ENCODE data around the gene PNPLA6. TPM values are rescaled to one million over a fixed set of nuclear protein-coding genes. Genes with fewer than 3 reads are reported as not detected.
A peak's percentile ranks its signal among the peaks of the same experiment; 100 is the strongest.

The PNPLA6 gene
- total and polyA plus RNA-seq, 2 of the 4 experiments (the other 2 are of a cell fraction) = 17.9 to 52.7 TPM

GRCh38 chr19:7605490-7606222 is 70.1 kb downstream of the PNPLA6 start:
- Histone ChIP-seq H3K27me3 (ENCODE audit: control insufficient read depth, insufficient read depth, low read length) (peaks cover 4% of the 10 kb centered on the region; the same call in 1 of the 2 replicates), H3K23ac (ENCODE audit: low read depth, low read length) (no peak overlapping the region), H3K9ac (ENCODE audit: low read depth, low read length) (no peak overlapping the region), H3K56ac (ENCODE audit: extremely low read depth, insufficient read depth, low read length) (no peak overlapping the region), H3K27ac (ENCODE audit: insufficient read depth, low read length) (no peak overlapping the region), H4K5ac (ENCODE audit: low read depth, low read length) (no peak overlapping the region), H2BK15ac (ENCODE audit: low read depth, low read length) (no peak overlapping the region), H2AK9ac (replicated peaks; ENCODE audit: low read depth, low read length, poor library complexity) (no peak overlapping the region), H2BK5ac (ENCODE audit: low read depth, low read length, poor library complexity, severe bottlenecking) (no peak overlapping the region), H3K14ac (replicated peaks; ENCODE audit: low read depth, low read length) (no peak overlapping the region), H4K91ac (ENCODE audit: insufficient read depth, low read depth, low read length) (no peak overlapping the region), H2BK20ac (ENCODE audit: low read depth, low read length) (no peak overlapping the region), H2AK5ac (ENCODE audit: low read depth, low read length) (no peak overlapping the region), H3K4me2 (ENCODE audit: low read depth, low read length) (no peak overlapping the region), H3K9me3 (ENCODE audit: control insufficient read depth, insufficient read depth, low read length) (no peaks in the 10 kb centered on the region), H3K4me1 (ENCODE audit: control insufficient read depth, insufficient read depth, low read length) (no peaks in the 10 kb centered on the region), H4K8ac (ENCODE audit: low read depth in 2 of 2, low read length in 2 of 2) (no peak overlapping the region), H2AFZ (replicated peaks; ENCODE audit: low read length, poor library complexity) (peak overlapping the region; percentile 18), H3K9me1 (ENCODE audit: insufficient read depth, low read length) (no peaks in the 10 kb centered on the region), H3K4me3 (ENCODE audit: insufficient read depth, low read depth, low read length) (no peak overlapping the region), H3K79me1 (ENCODE audit: low read depth in 1 of 2, low read length in 2 of 2) (no peaks in the 10 kb centered on the region), H4K20me1 (ENCODE audit: insufficient read depth, low read length) (no peaks in the 10 kb centered on the region), H3K36me3 (ENCODE audit: control insufficient read depth, insufficient read depth, low read length) (no peaks in the 10 kb centered on the region), H2BK120ac (ENCODE audit: low read depth, low read length) (no peak overlapping the region), H3K4ac (ENCODE audit: low read depth, low read length) (no peak overlapping the region), H3K18ac (ENCODE audit: low read depth, low read length) (no peak overlapping the region)
- dilution Hi-C loops (cut with HindIII; ENCODE audit: low sequenced_read_pairs, unreplicated experiment) = no loop called here
- in situ Hi-C loops (cut with MboI; ENCODE audit: low sequenced_read_pairs) = no loop called here
- no peak for DNase-seq
- BruUV-seq (replicated peaks) = no TSS peak
- WGBS, 2 experiments (ENCODE audit: extremely low coverage in 2 of 2, insufficient read length in 1 of 2) = 65% methylated on average over 6 of the region's 14 CpGs; no CpG with 5 or more reads in 1 of the 2 experiments
- CTCF ChIA-PET = no interaction called here
- TF ChIP-seq FOS (IDR thresholded peaks at IDR 0.05; ENCODE audit: low read depth, low read length) (no peak), CHD1 (IDR thresholded peaks at IDR 0.05; ENCODE audit: low read depth, low read length) (no peak), BHLHE40 (IDR thresholded peaks at IDR 0.05; ENCODE audit: low read depth, low read length) (no peak), MAZ (IDR thresholded peaks at IDR 0.05; ENCODE audit: borderline replicate concordance, low read depth, low read length) (no peak), RAD21 (IDR thresholded peaks at IDR 0.05; ENCODE audit: low read length) (no peak), RCOR1 (IDR thresholded peaks at IDR 0.05; ENCODE audit: insufficient replicate concordance, low read length) (no peak), POLR2A (IDR thresholded peaks at IDR 0.05; ENCODE audit: low read depth, low read length) (no peak), ELK1 (IDR thresholded peaks at IDR 0.05; ENCODE audit: borderline replicate concordance, low read depth, low read length) (no peak), SMC3 (IDR thresholded peaks at IDR 0.05; ENCODE audit: low read depth, low read length) (no peak)
- POLR2A ChIA-PET (ENCODE audit: unreplicated experiment) = no interaction called here
- ATAC-seq (ENCODE audit: low read depth) = peak; percentile 29; the same call in 1 of the 2 replicates
- intact Hi-C loops (cut with micrococcal nuclease) = no loop called here
